Hematopoietic multipotent progenitor cell treated with erythropoietin and hydrocortisone succinate and interleukin-3 and kit ligand, for 17 days (in vitro differentiated cells): ENCODE data around the gene TCEANC2.
"Not testable (repeated sequence)": the region's sequence is repeated elsewhere in the genome, so short reads cannot be mapped to it uniquely, and the experiment has no call there.

ENCODE experiments used
- DNase-seq: peaks from one replicate; pipeline ENCODE4 v3.0.0-alpha.2; 2015; ENCODE audit warnings: low spot score

TCEANC2 gene

DNA sequence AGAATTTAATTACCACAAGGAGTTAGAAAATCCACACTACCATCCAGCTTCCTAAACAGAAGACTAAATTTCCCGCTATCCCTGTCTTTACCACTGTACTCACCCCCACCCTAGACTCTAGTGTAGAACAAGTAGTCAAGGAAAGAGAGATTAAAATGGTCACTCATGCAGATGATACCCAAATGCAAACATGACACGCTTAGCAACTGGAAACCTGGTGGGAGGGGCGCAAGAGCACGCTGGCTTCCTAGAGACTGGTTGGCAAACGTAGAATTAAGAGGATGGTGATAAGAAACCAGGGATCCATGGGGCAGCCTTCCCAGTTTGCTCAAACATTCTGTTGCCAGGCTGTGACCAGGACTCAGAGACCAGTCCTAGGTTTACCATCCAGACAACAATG is 25.6 kb upstream of the TCEANC2 start:
- no peak for DNase-seq

- no peak for DNase-seq
Observed at GRCh38 chr1:54028306-54029251, 24.8 kb upstream of the TCEANC2 start.

DNA sequence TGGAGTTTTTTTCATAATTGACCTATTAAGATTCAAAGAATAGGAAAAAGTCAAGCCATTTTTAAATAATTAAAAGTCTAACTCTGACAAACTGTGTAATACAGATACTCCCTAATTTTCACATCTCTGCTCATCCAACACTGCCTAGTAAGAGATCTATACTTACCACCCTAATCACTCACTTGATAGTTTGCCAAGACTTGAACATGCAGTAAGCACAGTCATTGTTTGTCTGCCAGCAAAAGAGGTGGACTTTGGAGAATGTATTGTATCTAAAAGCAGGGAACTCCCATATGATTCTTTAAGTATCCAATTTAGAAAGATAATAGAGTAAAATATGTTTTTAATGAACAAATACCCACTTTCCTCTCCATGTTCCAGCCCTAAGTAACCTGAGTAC is 15.9 kb upstream of the TCEANC2 start:
- peak; percentile 53 for DNase-seq

DNA sequence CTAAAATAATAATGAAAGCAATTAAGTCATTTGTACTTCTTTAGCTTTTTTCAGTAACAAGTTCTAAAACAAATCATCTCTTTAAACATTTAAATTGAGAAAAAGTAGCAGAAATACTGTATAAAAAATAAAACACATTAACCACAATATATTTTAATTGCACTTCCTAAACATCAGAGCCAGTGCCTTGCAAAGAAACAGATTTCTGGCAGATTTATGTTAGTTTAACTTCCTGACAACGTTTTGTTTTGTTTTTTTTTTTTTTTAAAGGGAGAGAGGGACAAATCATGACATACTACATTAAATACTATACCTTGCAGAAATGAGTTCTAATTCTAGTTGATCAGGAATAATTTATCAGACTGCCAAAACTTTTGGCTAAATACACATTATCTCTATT is 11.6 kb upstream of the TCEANC2 start:
- DNase-seq: no peak

GRCh38 chr1:54045496-54045895 is 7.9 kb upstream of the TCEANC2 start:
- DNase-seq: no peak

GRCh38 chr1:54046671-54047383 is 6.6 kb upstream of the TCEANC2 start:
- DNase-seq: no peak

- DNase-seq: peak; percentile 63
Observed at GRCh38 chr1:54047384-54048305, 5.8 kb upstream of the TCEANC2 start.

DNA sequence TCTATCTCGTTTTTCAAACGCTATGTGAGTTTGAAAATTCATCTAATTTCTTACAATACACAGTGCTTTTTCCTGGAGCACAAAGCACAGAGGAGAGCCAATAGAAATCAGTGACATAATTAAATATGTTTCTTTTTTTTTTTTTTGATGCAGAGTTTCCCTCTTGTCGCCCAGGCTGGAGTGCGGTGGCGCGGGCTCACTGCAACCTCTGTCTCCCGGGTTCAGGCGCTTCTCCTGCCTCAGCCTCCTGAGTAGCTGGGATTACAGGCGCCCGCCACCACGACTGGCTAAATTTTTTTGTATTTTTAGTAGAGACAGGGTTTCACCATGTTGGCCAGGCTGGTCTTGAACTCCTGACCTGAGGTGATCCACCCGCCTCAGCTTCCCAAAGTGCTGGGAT is 3.0 kb upstream of the TCEANC2 start:
- DNase-seq: not testable (repeated sequence)

GRCh38 chr1:54051933-54052430 is 1.4 kb upstream of the TCEANC2 start:
- peak; percentile 57 for DNase-seq

- DNase-seq: peak; percentile 80
Observed at GRCh38 chr1:54052431-54052933, 926 bp upstream of the TCEANC2 start.

- DNase-seq: peak; percentile 53
Observed at GRCh38 chr1:54053745-54054437, 483 bp downstream of the TCEANC2 start.

- no peak for DNase-seq
Observed at GRCh38 chr1:54054438-54054749, 986 bp downstream of the TCEANC2 start.

DNA sequence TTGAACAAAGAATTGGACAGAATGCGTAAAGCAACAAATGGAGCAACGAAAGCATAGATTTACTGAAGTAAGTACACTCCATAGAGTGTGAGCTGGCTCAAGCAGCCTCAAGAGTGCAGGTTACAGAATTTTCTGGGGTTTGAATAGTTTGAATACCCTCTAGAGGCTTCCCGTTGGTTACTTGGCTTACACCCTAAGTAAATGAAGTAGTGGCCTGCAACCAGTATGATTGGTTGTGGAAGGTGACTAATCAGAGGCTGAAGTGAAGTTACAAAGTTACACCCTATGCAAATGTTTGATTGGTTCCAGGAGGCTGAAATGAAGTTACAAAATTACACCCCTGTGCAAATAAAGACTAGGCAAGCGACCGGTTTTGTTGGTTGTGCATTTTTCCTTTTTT is 10.9 kb downstream of the TCEANC2 start:
- no peak for DNase-seq

DNA sequence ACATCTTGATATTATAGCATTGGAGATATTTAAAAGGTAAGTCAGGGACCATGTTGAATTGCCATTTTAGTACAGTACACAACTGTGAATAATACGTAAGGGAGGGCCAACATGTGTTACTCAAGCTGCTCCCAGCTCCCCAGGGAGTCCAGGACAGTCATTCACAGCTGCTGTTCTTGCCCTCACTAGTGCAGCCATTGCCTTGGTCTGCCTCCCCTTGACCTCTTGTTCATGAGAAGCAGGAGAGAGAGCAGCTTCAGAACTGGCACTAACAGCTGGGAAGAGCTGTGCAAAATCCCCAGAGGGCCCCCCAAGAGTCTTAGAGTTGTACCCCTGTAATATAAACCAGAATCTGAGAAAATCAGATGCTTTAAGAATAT is 16.4 kb downstream of the TCEANC2 start:
- DNase-seq: no peak

DNA sequence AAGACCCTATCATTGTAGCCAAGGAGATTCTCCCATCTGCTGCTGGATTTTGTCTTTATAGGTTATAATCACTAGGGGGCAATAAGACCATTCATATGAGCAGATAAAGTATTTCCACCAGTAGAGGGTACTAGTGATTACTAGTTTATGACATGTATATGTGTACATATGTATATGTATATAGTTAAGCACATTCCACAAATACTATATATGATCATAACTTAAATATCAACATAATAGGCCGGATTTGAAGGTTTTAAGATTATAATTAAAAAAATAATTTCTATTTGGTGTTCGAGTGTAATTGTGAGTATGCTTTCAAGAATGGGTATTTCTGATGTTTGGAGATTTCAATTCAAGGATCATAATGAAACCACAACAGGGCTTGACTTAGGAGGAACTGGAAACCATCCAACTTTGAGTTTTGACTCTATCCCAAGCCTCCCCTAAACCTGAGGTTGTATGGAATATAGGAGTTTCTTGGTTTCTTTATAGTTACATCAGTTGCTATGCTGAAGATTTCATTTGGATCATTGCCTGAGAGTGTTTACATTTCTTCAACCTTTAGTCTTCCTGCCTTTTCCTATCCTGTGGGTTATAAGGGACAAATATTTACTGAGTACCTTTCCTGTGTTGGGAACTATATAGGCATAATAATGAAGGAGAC is 16.9 kb downstream of the TCEANC2 start:
- DNase-seq: peak; percentile 80

DNA sequence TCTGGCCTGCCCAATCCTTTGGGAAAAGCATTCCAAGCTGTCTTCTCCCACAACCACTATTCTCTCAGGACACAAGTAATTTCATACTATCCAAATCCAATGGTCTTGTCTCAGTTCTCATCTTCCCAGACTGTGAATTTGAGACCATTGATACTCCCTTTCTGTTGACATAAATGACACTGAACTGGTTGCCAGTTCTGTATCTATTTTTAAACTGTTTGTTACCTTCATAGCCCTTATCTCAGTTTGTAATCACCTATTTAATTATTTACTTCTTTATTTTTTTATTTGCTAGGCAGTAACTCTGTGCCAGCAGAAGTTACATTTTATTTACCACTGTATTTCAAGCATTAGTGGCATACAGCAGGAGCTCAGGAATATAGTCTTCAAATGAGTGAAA is 24.0 kb downstream of the TCEANC2 start:
- DNase-seq: no peak

- DNase-seq: no peak
Observed at GRCh38 chr1:54080598-54081049, 27.2 kb downstream of the TCEANC2 start.

DNA sequence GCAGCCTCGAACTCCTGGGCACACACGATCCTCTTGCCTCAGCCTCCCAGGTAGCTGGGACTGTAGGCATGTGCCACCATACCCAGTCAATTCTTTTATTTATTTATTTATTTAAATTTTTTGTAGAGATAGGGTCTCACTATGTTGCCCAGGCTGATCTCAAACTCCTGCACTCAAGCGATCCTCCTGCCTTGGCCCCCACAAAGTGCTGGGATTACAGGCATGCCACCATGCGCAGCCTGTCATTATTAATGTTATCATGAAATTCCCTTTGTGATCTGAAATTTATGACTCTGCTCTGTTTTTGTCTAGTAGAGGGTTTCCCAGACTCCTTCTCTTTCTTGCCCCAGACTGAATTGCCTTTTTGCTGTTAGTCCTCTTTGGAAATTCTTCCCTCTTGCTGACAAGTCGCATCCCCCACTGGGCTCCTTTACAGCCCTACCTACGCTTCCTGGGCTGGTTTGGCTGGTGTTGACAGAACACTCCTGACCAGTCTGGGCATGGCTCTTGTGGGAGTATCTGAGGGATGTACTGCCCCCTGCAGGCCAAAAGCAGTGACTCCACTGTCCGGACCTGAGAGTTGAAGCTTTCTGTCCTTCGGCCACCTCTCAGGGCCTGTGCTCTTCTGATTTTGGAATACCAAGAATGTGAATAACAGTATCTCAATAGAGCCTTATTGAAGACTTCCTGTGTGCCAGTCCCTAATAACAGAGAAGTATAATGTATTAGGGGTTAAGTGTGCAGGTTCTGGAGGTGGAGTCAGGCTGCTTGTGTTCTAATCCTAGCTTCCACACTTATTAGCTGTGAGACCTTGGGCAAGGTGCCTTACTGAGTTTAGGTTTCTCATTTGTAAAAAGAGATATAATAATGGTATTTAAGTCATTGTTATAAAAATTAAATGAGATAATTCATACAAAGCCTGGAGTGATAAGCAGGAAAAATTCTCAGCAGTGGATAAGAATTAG is 28.2 kb downstream of the TCEANC2 start:
- peak; percentile 83 for DNase-seq

DNA sequence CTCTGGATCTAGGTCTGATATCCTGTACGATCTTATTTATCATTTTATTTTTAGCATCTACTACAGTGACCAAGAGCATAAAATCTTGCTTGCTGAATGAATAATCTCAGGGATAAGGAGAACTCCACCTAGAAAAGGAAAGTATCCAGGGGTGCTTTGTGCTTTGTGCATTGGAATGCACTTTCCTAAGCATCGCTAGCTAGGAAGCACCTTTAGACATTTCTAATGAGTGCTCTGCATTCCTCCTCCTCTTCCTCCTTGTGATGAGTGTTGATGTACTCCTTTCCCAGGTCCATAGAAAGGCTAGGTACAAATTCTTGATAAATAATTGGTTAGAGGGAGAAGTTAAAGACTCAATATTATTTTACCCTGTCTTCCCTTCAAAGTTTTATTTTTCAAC is 31.4 kb downstream of the TCEANC2 start:
- DNase-seq: no peak

GRCh38 chr1:54086754-54087153 is 33.3 kb downstream of the TCEANC2 start:
- no peak for DNase-seq
